ENCODE measurements around the gene TECR.

TECR gene

DNA sequence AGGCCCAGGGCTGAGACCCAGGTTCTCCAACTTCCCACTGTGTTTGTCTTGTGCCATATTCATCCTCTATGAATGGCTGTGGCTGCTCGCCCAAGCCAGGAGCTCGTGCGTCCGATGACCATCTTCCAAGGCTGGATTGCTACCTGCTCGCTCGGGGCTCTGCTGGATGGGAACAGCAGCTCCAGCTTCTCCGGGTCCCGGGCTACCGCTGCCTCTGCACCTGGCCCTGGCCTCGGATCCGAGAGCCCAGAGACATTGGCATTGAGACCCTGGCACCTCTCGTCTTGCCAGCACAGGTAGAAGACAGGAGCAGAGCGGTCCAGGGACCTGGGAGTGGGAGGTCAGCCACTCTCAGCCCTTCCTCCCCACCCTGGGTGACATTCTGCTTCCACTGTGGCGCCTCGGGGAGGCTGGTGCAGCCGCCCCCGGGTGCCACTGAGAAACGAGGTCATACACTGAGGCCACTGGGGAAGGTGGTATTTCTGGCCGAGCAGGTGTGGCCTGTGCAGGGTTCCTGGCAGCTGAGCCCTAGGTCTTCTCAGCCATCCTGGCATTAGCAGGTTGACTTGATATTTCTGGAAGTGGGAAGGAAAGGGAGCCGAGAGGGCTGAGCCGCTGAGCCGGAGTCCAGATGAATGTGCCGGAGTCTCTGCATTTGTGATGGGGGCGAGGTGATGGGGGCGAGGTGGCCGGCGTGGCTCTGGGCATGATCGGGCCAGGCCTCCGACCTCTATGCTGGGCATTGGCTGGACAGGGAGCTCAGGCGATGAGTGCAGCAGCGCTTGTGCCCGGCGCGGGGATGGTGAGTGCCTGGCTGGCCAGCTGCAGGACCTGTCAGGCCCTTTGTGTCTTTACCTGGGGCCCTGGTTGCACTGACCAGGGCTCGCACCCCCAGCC is 23.9 kb downstream of the TECR start:
- no peak overlapping the region for H3K4ac ChIP-seq (ENCODE audit: low read length)
- H2BK12ac ChIP-seq (ENCODE audit: low read length), result no peak overlapping the region
- WGBS, 2 donors (ENCODE audit: extremely low coverage in 2 of 2, insufficient read length in 2 of 2, insufficient replicate concordance in 1 of 2), result no CpG with 5 or more reads among the region's 35 CpGs
- no peak overlapping the region for H3K27ac ChIP-seq (replicated peaks; ENCODE audit: low read length)
- no peak overlapping the region for H3K18ac ChIP-seq (ENCODE audit: low read length)
- no peak overlapping the region for H3K4me3 ChIP-seq (ENCODE audit: low read length in 2 of 2)
- peaks cover 2 to 11% of the 10 kb centered on the region in 2 donors for H3K4me1 ChIP-seq (ENCODE audit: control insufficient read depth in 2 of 2, insufficient read depth in 1 of 2, low read depth in 1 of 2, low read length in 2 of 2)
- no peak for DNase-seq (ENCODE audit: low spot score)
- no peak overlapping the region for H3K23ac ChIP-seq (ENCODE audit: low read depth, low read length, poor library complexity)
- no peak overlapping the region for H3K4me2 ChIP-seq (ENCODE audit: insufficient read depth, low read length, poor library complexity, severe bottlenecking)
- no peak overlapping the region for H2BK15ac ChIP-seq (ENCODE audit: low read length)
- peaks cover 30% of the 10 kb centered on the region for H3K79me1 ChIP-seq (ENCODE audit: low read depth, low read length)
- H2BK5ac ChIP-seq (ENCODE audit: low read length), result no peak overlapping the region
- no peak overlapping the region for H4K91ac ChIP-seq (ENCODE audit: low read depth, low read length, poor library complexity)
- H2BK120ac ChIP-seq (ENCODE audit: low read depth, low read length), result no peak overlapping the region
- no peak overlapping the region for H2AFZ ChIP-seq (ENCODE audit: low read length)
- no peaks in the 10 kb centered on the region for H3K27me3 ChIP-seq (ENCODE audit: control insufficient read depth in 3 of 3, insufficient read depth in 3 of 3, low read depth in 1 of 3, low read length in 3 of 3)
- peak overlapping the region; percentile 17 for H4K8ac ChIP-seq (ENCODE audit: low read depth, low read length)
- peaks cover 6 to 19% of the 10 kb centered on the region in 2 donors for H3K36me3 ChIP-seq (replicated peaks in 1 of 2; ENCODE audit: control insufficient read depth in 2 of 2, insufficient read depth in 2 of 2, low read length in 2 of 2)
- H3K9ac ChIP-seq (ENCODE audit: low read depth, low read length, poor library complexity), result no peak overlapping the region
- peak overlapping the region; percentile 75 for H2AK5ac ChIP-seq (ENCODE audit: low read depth, low read length)
- H3K9me3 ChIP-seq (replicated peaks in 1 of 2; ENCODE audit: control insufficient read depth in 2 of 2, insufficient read depth in 1 of 2, low read depth in 1 of 2, low read length in 2 of 2), result no peaks in the 10 kb centered on the region
- H3K14ac ChIP-seq (ENCODE audit: low read length), result peak overlapping the region; percentile 31

DNA sequence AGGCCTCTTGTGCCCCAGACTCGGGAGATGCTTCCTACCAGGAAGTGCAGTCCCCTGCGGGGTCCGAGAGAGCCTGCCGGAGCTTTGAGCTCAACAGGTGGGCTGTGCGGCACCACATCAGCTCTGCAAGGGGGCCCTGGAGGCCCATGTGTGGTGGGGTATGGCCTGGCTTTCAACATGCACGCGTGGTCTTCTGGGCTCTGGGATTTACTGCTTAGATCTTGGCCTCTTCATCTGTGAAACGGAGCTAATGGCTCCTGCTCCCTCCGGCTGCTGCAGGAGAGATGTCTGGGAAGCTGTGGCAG is 24.5 kb downstream of the TECR start:
- no peak overlapping the region for H3K4me2 ChIP-seq (ENCODE audit: insufficient read depth, low read length, poor library complexity, severe bottlenecking)
- H4K8ac ChIP-seq (ENCODE audit: low read depth, low read length), result no peak overlapping the region
- peak overlapping the region; percentile 37 for H3K9ac ChIP-seq (ENCODE audit: low read depth, low read length, poor library complexity)
- H3K9me3 ChIP-seq (replicated peaks in 1 of 2; ENCODE audit: control insufficient read depth in 2 of 2, insufficient read depth in 1 of 2, low read depth in 1 of 2, low read length in 2 of 2), result no peaks in the 10 kb centered on the region
- H4K91ac ChIP-seq (ENCODE audit: low read depth, low read length, poor library complexity), result no peak overlapping the region
- no peaks in the 10 kb centered on the region for H3K27me3 ChIP-seq (ENCODE audit: control insufficient read depth in 3 of 3, insufficient read depth in 3 of 3, low read depth in 1 of 3, low read length in 3 of 3)
- no peak overlapping the region for H3K4ac ChIP-seq (ENCODE audit: low read length)
- no peak overlapping the region for H2BK120ac ChIP-seq (ENCODE audit: low read depth, low read length)
- no CpG with 5 or more reads among the region's 9 CpGs for WGBS, 2 donors (ENCODE audit: extremely low coverage in 2 of 2, insufficient read length in 2 of 2, insufficient replicate concordance in 1 of 2)
- peaks cover 4 to 13% of the 10 kb centered on the region in 2 donors for H3K36me3 ChIP-seq (replicated peaks in 1 of 2; ENCODE audit: control insufficient read depth in 2 of 2, insufficient read depth in 2 of 2, low read length in 2 of 2)
- H3K4me1 ChIP-seq (ENCODE audit: control insufficient read depth in 2 of 2, insufficient read depth in 1 of 2, low read depth in 1 of 2, low read length in 2 of 2), result peaks cover 2 to 11% of the 10 kb centered on the region in 2 donors
- H2BK15ac ChIP-seq (ENCODE audit: low read length), result no peak overlapping the region
- H3K4me3 ChIP-seq (ENCODE audit: low read length in 2 of 2), result no peak overlapping the region
- H2BK12ac ChIP-seq (ENCODE audit: low read length), result no peak overlapping the region
- H3K14ac ChIP-seq (ENCODE audit: low read length), result no peak overlapping the region
- peaks cover 36% of the 10 kb centered on the region for H3K79me1 ChIP-seq (ENCODE audit: low read depth, low read length)
- H3K27ac ChIP-seq (replicated peaks; ENCODE audit: low read length), result no peak overlapping the region
- no peak overlapping the region for H2AK5ac ChIP-seq (ENCODE audit: low read depth, low read length)
- H3K18ac ChIP-seq (ENCODE audit: low read length), result no peak overlapping the region
- no peak overlapping the region for H3K23ac ChIP-seq (ENCODE audit: low read depth, low read length, poor library complexity)
- DNase-seq (ENCODE audit: low spot score), result no peak
- H2AFZ ChIP-seq (ENCODE audit: low read length), result no peak overlapping the region
- H2BK5ac ChIP-seq (ENCODE audit: low read length), result no peak overlapping the region

- Histone ChIP-seq H2AK5ac (ENCODE audit: low read depth, low read length) (no peak overlapping the region), H3K9ac (ENCODE audit: low read depth, low read length, poor library complexity) (no peak overlapping the region), H3K4ac (ENCODE audit: low read length) (no peak overlapping the region), H2BK12ac (ENCODE audit: low read length) (no peak overlapping the region), H3K14ac (ENCODE audit: low read length) (no peak overlapping the region), H2BK120ac (ENCODE audit: low read depth, low read length) (no peak overlapping the region), H2BK5ac (ENCODE audit: low read length) (no peak overlapping the region), H3K18ac (ENCODE audit: low read length) (peak overlapping the region; percentile 72), H3K27ac (replicated peaks; ENCODE audit: low read length) (no peak overlapping the region), H3K4me2 (ENCODE audit: insufficient read depth, low read length, poor library complexity, severe bottlenecking) (no peak overlapping the region), H2AFZ (ENCODE audit: low read length) (no peak overlapping the region), H2BK15ac (ENCODE audit: low read length) (no peak overlapping the region), H3K9me3 (replicated peaks in 1 of 2; ENCODE audit: control insufficient read depth in 2 of 2, insufficient read depth in 1 of 2, low read depth in 1 of 2, low read length in 2 of 2) (no peaks in the 10 kb centered on the region), H4K8ac (ENCODE audit: low read depth, low read length) (no peak overlapping the region), H3K36me3 (replicated peaks in 1 of 2; ENCODE audit: control insufficient read depth in 2 of 2, insufficient read depth in 2 of 2, low read length in 2 of 2) (peaks cover 4 to 8% of the 10 kb centered on the region in 2 donors), H3K79me1 (ENCODE audit: low read depth, low read length) (peaks cover 36% of the 10 kb centered on the region), H3K27me3 (ENCODE audit: control insufficient read depth in 3 of 3, insufficient read depth in 3 of 3, low read depth in 1 of 3, low read length in 3 of 3) (no peaks in the 10 kb centered on the region), H3K4me1 (ENCODE audit: control insufficient read depth in 2 of 2, insufficient read depth in 1 of 2, low read depth in 1 of 2, low read length in 2 of 2) (peaks cover 2 to 11% of the 10 kb centered on the region in 2 donors), H3K23ac (ENCODE audit: low read depth, low read length, poor library complexity) (no peak overlapping the region), H3K4me3 (ENCODE audit: low read length in 2 of 2) (no peak overlapping the region), H4K91ac (ENCODE audit: low read depth, low read length, poor library complexity) (no peak overlapping the region)
- WGBS, 2 donors (ENCODE audit: extremely low coverage in 2 of 2, insufficient read length in 2 of 2, insufficient replicate concordance in 1 of 2), result no CpG with 5 or more reads among the region's 6 CpGs
- DNase-seq (ENCODE audit: low spot score), result no peak
Measured at GRCh38 chr19:14554382-14554812, 25.0 kb downstream of the TECR start.

GRCh38 chr19:14555918-14556661 is 26.7 kb downstream of the TECR start:
- H3K4me3 ChIP-seq (ENCODE audit: low read length in 2 of 2), result peak overlapping the region in 1 of 2 donors; percentile 4
- no peaks in the 10 kb centered on the region for H3K27me3 ChIP-seq (ENCODE audit: control insufficient read depth in 3 of 3, insufficient read depth in 3 of 3, low read depth in 1 of 3, low read length in 3 of 3)
- H3K4me1 ChIP-seq (ENCODE audit: control insufficient read depth in 2 of 2, insufficient read depth in 1 of 2, low read depth in 1 of 2, low read length in 2 of 2), result peaks cover 13 to 14% of the 10 kb centered on the region in 2 donors
- H3K14ac ChIP-seq (ENCODE audit: low read length), result peak overlapping the region; percentile 66
- no peak overlapping the region for H4K8ac ChIP-seq (ENCODE audit: low read depth, low read length)
- H3K23ac ChIP-seq (ENCODE audit: low read depth, low read length, poor library complexity), result no peak overlapping the region
- H3K79me1 ChIP-seq (ENCODE audit: low read depth, low read length), result peaks cover 44% of the 10 kb centered on the region
- no peak overlapping the region for H2AK5ac ChIP-seq (ENCODE audit: low read depth, low read length)
- H3K18ac ChIP-seq (ENCODE audit: low read length), result no peak overlapping the region
- H3K36me3 ChIP-seq (replicated peaks in 1 of 2; ENCODE audit: control insufficient read depth in 2 of 2, insufficient read depth in 2 of 2, low read length in 2 of 2), result peaks cover 0 to 4% of the 10 kb centered on the region in 2 donors
- no peak overlapping the region for H2AFZ ChIP-seq (ENCODE audit: low read length)
- peak overlapping the region; percentile 27 for H2BK5ac ChIP-seq (ENCODE audit: low read length)
- H2BK12ac ChIP-seq (ENCODE audit: low read length), result no peak overlapping the region
- H3K4me2 ChIP-seq (ENCODE audit: insufficient read depth, low read length, poor library complexity, severe bottlenecking), result no peak overlapping the region
- H4K91ac ChIP-seq (ENCODE audit: low read depth, low read length, poor library complexity), result no peak overlapping the region
- H3K27ac ChIP-seq (replicated peaks; ENCODE audit: low read length), result no peak overlapping the region
- no peak for DNase-seq (ENCODE audit: low spot score)
- no peak overlapping the region for H2BK15ac ChIP-seq (ENCODE audit: low read length)
- no CpG with 5 or more reads among the region's 12 CpGs for WGBS, 2 donors (ENCODE audit: extremely low coverage in 2 of 2, insufficient read length in 2 of 2, insufficient replicate concordance in 1 of 2)
- H2BK120ac ChIP-seq (ENCODE audit: low read depth, low read length), result no peak overlapping the region
- H3K9me3 ChIP-seq (replicated peaks in 1 of 2; ENCODE audit: control insufficient read depth in 2 of 2, insufficient read depth in 1 of 2, low read depth in 1 of 2, low read length in 2 of 2), result no peaks in the 10 kb centered on the region
- no peak overlapping the region for H3K4ac ChIP-seq (ENCODE audit: low read length)
- H3K9ac ChIP-seq (ENCODE audit: low read depth, low read length, poor library complexity), result peak overlapping the region; percentile 33
